Neural progenitor cell (in vitro differentiated cells): ENCODE measurements around the gene CERS1. TPM values are rescaled to one million over a fixed set of nuclear protein-coding genes. Genes with fewer than 3 reads are reported as not detected.
A peak's percentile ranks its signal among the peaks of the same experiment; 100 is the strongest.

Experiments
- DNase-seq: peaks from one replicate; pipeline ENCODE4 v3.0.0-alpha.2; 2016; ENCODE audit warnings: low spot score
- H2AFZ ChIP-seq: fragments of 200-600 bp; sonication (generic); replicated peaks from 2 replicates; pipeline ENCODE4 v1.6.1; 2016; ENCODE audit warnings: antibody characterized with exemption
- H3F3A ChIP-seq: fragments of 200-600 bp; sonication (generic); 2 replicates; pipeline ENCODE4 v1.6.1; 2016; ENCODE audit warnings: antibody characterized with exemption, low read depth
- H3K27ac ChIP-seq: fragments of 200-600 bp; sonication (generic); 2 replicates; pipeline ENCODE4 v1.5.1; 2016; ENCODE audit warnings: mild to moderate bottlenecking
- H3K27me3 ChIP-seq: fragments of 200-600 bp; sonication (generic); 2 replicates; pipeline ENCODE4 v1.6.1; 2016; ENCODE audit warnings: mild to moderate bottlenecking, moderate library complexity
- H3K36me3 ChIP-seq: fragments of 200-600 bp; sonication (generic); 2 replicates; pipeline ENCODE4 v1.5.1; 2016
- H3K4me1 ChIP-seq: fragments of 200-600 bp; sonication (generic); 2 replicates; pipeline ENCODE4 v1.6.1; 2016; ENCODE audit warnings: mixed run types
- H3K4me2 ChIP-seq: fragments of 200-600 bp; sonication (generic); 2 replicates; pipeline ENCODE4 v1.6.1; 2016
- H3K4me3 ChIP-seq: fragments of 200-600 bp; sonication (generic); 2 replicates; pipeline ENCODE4 v1.5.1; 2016
- H3K79me2 ChIP-seq: fragments of 200-600 bp; sonication (generic); 2 replicates; pipeline ENCODE4 v1.6.1; 2016; ENCODE audit warnings: low read depth
- H3K9ac ChIP-seq: fragments of 200-600 bp; sonication (generic); 2 replicates; pipeline ENCODE4 v1.6.1; 2016
- H3K9me3 ChIP-seq: fragments of 200-600 bp; sonication (generic); 2 replicates; pipeline ENCODE4 v1.5.1; 2016; ENCODE audit warnings: low read depth
- H4K20me1 ChIP-seq: fragments of 200-600 bp; sonication (generic); 2 replicates; pipeline ENCODE4 v1.6.1; 2016; ENCODE audit warnings: low read depth
- H3K27ac Mint-ChIP-seq: 3 replicates; pipeline ENCODE4 v1.8.0; 2021; ENCODE audit warnings: mixed read lengths
- H3K27me3 Mint-ChIP-seq: 2 replicates; pipeline ENCODE4 v1.8.0; 2022; ENCODE audit warnings: low read depth, mild to moderate bottlenecking, inconsistent platforms, moderate library complexity, mixed read lengths; ENCODE audit not compliant: insufficient read depth
- H3K36me3 Mint-ChIP-seq: 3 replicates; pipeline ENCODE4 v1.8.0; 2021; ENCODE audit warnings: mixed read lengths
- H3K4me1 Mint-ChIP-seq: 3 replicates; pipeline ENCODE4 v1.8.0; 2021; ENCODE audit warnings: mixed read lengths
- H3K4me3 Mint-ChIP-seq: 3 replicates; pipeline ENCODE4 v1.8.0; 2021; ENCODE audit warnings: mild to moderate bottlenecking, moderate library complexity, mixed read lengths
- H3K9me3 Mint-ChIP-seq: 3 replicates; pipeline ENCODE4 v1.8.0; 2020; ENCODE audit warnings: mixed read lengths
- EZH2 ChIP-seq: fragments of 200-600 bp; sonication (generic); IDR thresholded peaks from 2 replicates; pipeline ENCODE4 v1.6.1; 2017; ENCODE audit warnings: antibody characterized with exemption, mild to moderate bottlenecking, moderate library complexity
- EZH2phosphoT487 ChIP-seq: fragments of 200-600 bp; sonication (generic); IDR thresholded peaks from 2 replicates; pipeline ENCODE4 v1.6.1; 2017; ENCODE audit warnings: antibody characterized with exemption
- total RNA-seq: library from RNA; depleted of rRNA; stranded (reverse); fragments of >200 nt; gene quantifications from 2 replicates; pipeline ENCODE4 v1.2.3, GENCODE V29; 2015; ENCODE audit warnings: low replicate concordance
- TF ChIP-seq, protein P1 (sequence below): fragments of 200-600 bp; sonication (generic); IDR thresholded peaks from 2 replicates; pipeline ENCODE4 v1.5.1; 2017; ENCODE audit warnings: antibody characterized with exemption, mild to moderate bottlenecking

The CERS1 gene
- total RNA-seq, 1 donor from 2014 or later = 1.9 TPM

- Histone ChIP-seq H3K27me3 (no peaks in the 10 kb centered on the region), H3K36me3 (no peaks in the 10 kb centered on the region), H3K9me3 (no peaks in the 10 kb centered on the region), H3K9ac (no peak overlapping the region), H3K27ac (no peak overlapping the region), H3K4me3 (peak overlapping the region; percentile 81), H3F3A (peaks cover 17% of the 10 kb centered on the region), H3K4me1 (peaks cover 16% of the 10 kb centered on the region), H4K20me1 (peaks cover 21% of the 10 kb centered on the region), H3K4me2 (peak overlapping the region; percentile 93), H3K79me2 (peaks cover 12% of the 10 kb centered on the region), H2AFZ (no peak overlapping the region)
- Mint-ChIP-seq H3K9me3 (no peaks in the 10 kb centered on the region), H3K4me1 (peaks cover 21% of the 10 kb centered on the region), H3K27me3 (peaks cover 8% of the 10 kb centered on the region), H3K4me3 (peak overlapping the region; percentile 95), H3K27ac (no peak overlapping the region), H3K36me3 (peaks cover 6% of the 10 kb centered on the region)
- no peak for DNase-seq
- no peak for TF ChIP-seq EZH2
- TF ChIP-seq, protein P1, sequence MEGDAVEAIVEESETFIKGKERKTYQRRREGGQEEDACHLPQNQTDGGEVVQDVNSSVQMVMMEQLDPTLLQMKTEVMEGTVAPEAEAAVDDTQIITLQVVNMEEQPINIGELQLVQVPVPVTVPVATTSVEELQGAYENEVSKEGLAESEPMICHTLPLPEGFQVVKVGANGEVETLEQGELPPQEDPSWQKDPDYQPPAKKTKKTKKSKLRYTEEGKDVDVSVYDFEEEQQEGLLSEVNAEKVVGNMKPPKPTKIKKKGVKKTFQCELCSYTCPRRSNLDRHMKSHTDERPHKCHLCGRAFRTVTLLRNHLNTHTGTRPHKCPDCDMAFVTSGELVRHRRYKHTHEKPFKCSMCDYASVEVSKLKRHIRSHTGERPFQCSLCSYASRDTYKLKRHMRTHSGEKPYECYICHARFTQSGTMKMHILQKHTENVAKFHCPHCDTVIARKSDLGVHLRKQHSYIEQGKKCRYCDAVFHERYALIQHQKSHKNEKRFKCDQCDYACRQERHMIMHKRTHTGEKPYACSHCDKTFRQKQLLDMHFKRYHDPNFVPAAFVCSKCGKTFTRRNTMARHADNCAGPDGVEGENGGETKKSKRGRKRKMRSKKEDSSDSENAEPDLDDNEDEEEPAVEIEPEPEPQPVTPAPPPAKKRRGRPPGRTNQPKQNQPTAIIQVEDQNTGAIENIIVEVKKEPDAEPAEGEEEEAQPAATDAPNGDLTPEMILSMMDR = no peak
- TF ChIP-seq EZH2phosphoT487 = no peak
These were observed 43.2 kb upstream of the CERS1 start for GRCh38 chr19:18939163-18939562.

- Histone ChIP-seq H3K4me2 (peak overlapping the region; percentile 75), H3K27me3 (no peaks in the 10 kb centered on the region), H2AFZ (no peak overlapping the region), H3K36me3 (no peaks in the 10 kb centered on the region), H3K27ac (no peak overlapping the region), H3K4me1 (peaks cover 7% of the 10 kb centered on the region), H3F3A (peaks cover 24% of the 10 kb centered on the region), H3K9me3 (no peaks in the 10 kb centered on the region), H3K4me3 (peak overlapping the region; percentile 35), H3K9ac (no peak overlapping the region), H4K20me1 (peaks cover 43% of the 10 kb centered on the region), H3K79me2 (no peaks in the 10 kb centered on the region)
- peaks cover 12% of the 10 kb centered on the region for H3K27me3 Mint-ChIP-seq
- H3K4me3 Mint-ChIP-seq = peak overlapping the region; percentile 38
- TF ChIP-seq EZH2phosphoT487 = no peak
- TF ChIP-seq EZH2 = no peak
- TF ChIP-seq, protein P1 = no peak
- peaks cover 12% of the 10 kb centered on the region for H3K36me3 Mint-ChIP-seq
- no peaks in the 10 kb centered on the region for H3K9me3 Mint-ChIP-seq
- peak; percentile 26 for DNase-seq
- H3K4me1 Mint-ChIP-seq = peaks cover 13% of the 10 kb centered on the region
- no peak overlapping the region for H3K27ac Mint-ChIP-seq
These were observed 37.3 kb upstream of the CERS1 start for GRCh38 chr19:18933297-18933696.

DNA sequence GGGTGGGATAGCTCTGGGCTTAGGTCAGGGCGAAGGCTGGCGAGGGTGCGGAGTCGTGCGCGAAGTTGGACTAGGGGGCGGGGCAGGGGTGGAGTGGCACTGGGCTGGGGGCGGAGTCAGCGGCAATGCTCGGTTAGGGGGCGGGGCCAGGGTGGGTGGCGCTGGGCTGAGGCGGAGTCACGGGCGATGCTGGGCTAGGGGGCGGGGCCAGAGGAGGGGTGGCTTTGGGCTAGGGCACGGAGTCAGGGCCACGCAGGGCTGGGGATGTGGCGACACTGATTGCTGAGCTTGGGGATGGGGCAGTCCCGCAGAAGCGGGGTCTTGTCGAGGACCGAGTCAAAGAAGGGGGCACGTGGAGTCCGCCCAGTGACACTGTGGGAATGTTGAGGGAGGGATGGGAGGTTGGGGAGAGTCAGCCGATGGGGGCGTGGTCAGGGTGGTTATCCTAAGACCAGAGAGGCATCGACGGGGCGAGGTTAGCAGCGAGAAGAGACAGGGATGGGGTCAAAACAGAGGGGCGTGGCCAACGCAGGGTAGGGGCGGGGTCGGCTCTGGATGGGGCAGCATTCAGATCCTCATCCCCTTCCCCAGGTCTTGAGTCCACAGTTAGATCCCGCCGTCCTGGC lies 36.4 kb upstream of the CERS1 start:
- Histone ChIP-seq H3K36me3 (no peaks in the 10 kb centered on the region), H4K20me1 (peaks cover 50% of the 10 kb centered on the region), H3K9me3 (no peaks in the 10 kb centered on the region), H3K27me3 (no peaks in the 10 kb centered on the region), H3K79me2 (no peaks in the 10 kb centered on the region), H3F3A (peaks cover 24% of the 10 kb centered on the region), H3K4me1 (peaks cover 7% of the 10 kb centered on the region), H2AFZ (no peak overlapping the region), H3K27ac (no peak overlapping the region), H3K9ac (no peak overlapping the region), H3K4me3 (peak overlapping the region; percentile 35), H3K4me2 (peak overlapping the region; percentile 75)
- TF ChIP-seq EZH2 (no peak), EZH2phosphoT487 (no peak)
- TF ChIP-seq, protein P1 = no peak
- H3K27ac Mint-ChIP-seq = no peak overlapping the region
- peak; percentile 97 for DNase-seq
- no peaks in the 10 kb centered on the region for H3K9me3 Mint-ChIP-seq
- peaks cover 9% of the 10 kb centered on the region for H3K36me3 Mint-ChIP-seq
- peaks cover 10% of the 10 kb centered on the region for H3K27me3 Mint-ChIP-seq
- peak overlapping the region; percentile 79 for H3K4me3 Mint-ChIP-seq
- peaks cover 13% of the 10 kb centered on the region for H3K4me1 Mint-ChIP-seq
